Pancreas (tissue), 10 donors: ENCODE results near the gene C5orf63. TPM values are rescaled to one million over a fixed set of nuclear protein-coding genes. Genes with fewer than 3 reads are reported as not detected.
"Not testable (repeated sequence)": the region's sequence is repeated elsewhere in the genome, so short reads cannot be mapped to it uniquely, and the experiment has no call there.

Source experiments
- ATAC-seq, 4 donors: fragments of 200-7000 bp; cut with Tn5 transposase; one replicate each; pipeline versions ENCODE4 v1.8.0 to v1.9.1; 2020; ENCODE audit warnings: mild to moderate bottlenecking in 4 of 4, moderate library complexity in 4 of 4
- DNase-seq, 6 donors: peaks; one replicate each; pipeline ENCODE4 v3.0.0-alpha.2; 2020
- FAIRE-seq: peaks from 2 replicates; lab custom pipeline; 2012; peaks lifted over from hg19 to GRCh38; lab: Jason Lieb, UNC
- H3K27ac ChIP-seq, 4 donors: fragments of 200-600 bp; sonication (generic); 1 replicate in 3 of 4; 2 replicates in 1 of 4; pipeline versions ENCODE4 v1.5.0 to v1.8.0; 2020
- H3K27me3 ChIP-seq, 4 donors: fragments of 200-600 bp; one replicate each; pipeline ENCODE4 v1.8.0; 2021
- H3K36me3 ChIP-seq, 3 donors: fragments of 200-600 bp; sonication (generic) in 1 of 3; one replicate each; pipeline versions ENCODE4 v1.5.0 to v1.8.0; 2020 to 2021
- H3K4me1 ChIP-seq, 3 donors: fragments of 200-600 bp; one replicate each; pipeline ENCODE4 v1.8.0; 2021
- H3K4me3 ChIP-seq, 4 donors: fragments of 200-600 bp; sonication (generic) in 2 of 4; one replicate each; pipeline versions ENCODE4 v1.5.0 to v1.8.0; 2020 to 2021
- H3K9me3 ChIP-seq, 4 donors: fragments of 200-600 bp; one replicate each; pipeline ENCODE4 v1.8.0; 2021
- CTCF ChIP-seq, 4 donors: fragments of 200-600 bp; sonication (generic) in 3 of 4; IDR thresholded peaks; one replicate each; pipeline versions ENCODE4 v1.5.0 to v1.8.0; 2021; ENCODE audit warnings: antibody characterized with exemption in 4 of 4
- WGBS, 2 donors: extraction: QIAGEN DNeasy Blood & Tissue Kit; methylation state at CpG; one replicate each; pipeline ENCODE4 v1.1.7; 2013; 5-methylcytosine and 5-hydroxymethylcytosine counted together
- intact Hi-C, 3 donors: fragments of 100-400 bp; cut with DNase I; formaldehyde crosslinking; loops; one replicate each; pipeline versions ENCODE4 v1.11.1 to v1.14.2; 2022
- polyA plus RNA-seq, 2 donors: library from polyadenylated mRNA; stranded (reverse); fragments of 200-250 nt; gene quantifications; one replicate each; pipeline ENCODE4 v1.2.3, GENCODE V29; 2013
- total RNA-seq, 6 donors: library from RNA; stranded (reverse); fragmentation: NEBNext Ultra II Directional in 4 of 6; extraction: Animal tissue kit (Norgen Biotek cat#: 25700) in 4 of 6; gene quantifications; one replicate each; pipeline versions ENCODE4 v1.2.1 to v1.2.4, GENCODE V29; 2021 to 2023
- donor health status: healthy with polysubstance abuse.
- donor health status: DM: no; HTN: no; CAD: no; lungs with moderate emphysema.
- donor health status: DM: no; HTN: no; CAD: no.
- donor health status: control.
- donor health status: control.
- donor health status: Bipolar disorder and iron deficiency.
- donor health status: DM: yes; HTN: yes; CAD: no.
- donor health status: DM: no; HTN: no; CAD: no.
- donor health status: DM: no; HTN: no; CAD: no.
- donor health status: DM: yes; HTN: yes; CAD: no.

C5orf63 gene
- total and polyA plus RNA-seq, 8 donors, result 1.6 to 8.8 (median 3.5) TPM

DNA sequence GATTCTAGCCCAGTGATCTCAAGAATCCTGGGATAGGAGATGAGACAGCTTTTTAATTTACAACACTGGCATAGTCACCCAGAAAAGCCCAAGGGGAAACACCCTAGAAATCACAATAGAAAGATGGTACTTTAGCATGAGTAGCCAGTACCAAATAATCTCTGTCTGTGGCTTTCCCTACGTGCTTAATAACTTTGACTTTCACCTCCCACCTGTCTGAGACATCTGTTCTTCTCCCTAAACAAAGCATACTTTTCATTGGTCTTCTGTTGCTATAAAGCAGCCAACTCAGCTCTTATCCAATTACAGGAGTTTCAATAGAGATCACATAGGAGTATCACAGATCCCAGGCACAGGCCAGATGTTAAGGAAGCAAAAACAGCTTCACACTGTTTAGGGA, 53.4 kb downstream of the C5orf63 start:
- Histone ChIP-seq H3K4me1 (no peaks in the 10 kb centered on the region), H3K27ac (no peak overlapping the region), H3K27me3 (no peaks in the 10 kb centered on the region), H3K4me3 (no peak overlapping the region), H3K9me3 (no peaks in the 10 kb centered on the region), H3K36me3 (no peaks in the 10 kb centered on the region)
- whole genome bisulfite sequencing, 2 donors, result 63 to 76% methylated on average over 1 of the region's 1 CpG
- no peak for DNase-seq
- intact Hi-C loops, result no loop called here
- ATAC-seq, result no peak
- FAIRE-seq, result no peak
- TF ChIP-seq CTCF (IDR thresholded peaks at IDR 0.05), result no peak

DNA sequence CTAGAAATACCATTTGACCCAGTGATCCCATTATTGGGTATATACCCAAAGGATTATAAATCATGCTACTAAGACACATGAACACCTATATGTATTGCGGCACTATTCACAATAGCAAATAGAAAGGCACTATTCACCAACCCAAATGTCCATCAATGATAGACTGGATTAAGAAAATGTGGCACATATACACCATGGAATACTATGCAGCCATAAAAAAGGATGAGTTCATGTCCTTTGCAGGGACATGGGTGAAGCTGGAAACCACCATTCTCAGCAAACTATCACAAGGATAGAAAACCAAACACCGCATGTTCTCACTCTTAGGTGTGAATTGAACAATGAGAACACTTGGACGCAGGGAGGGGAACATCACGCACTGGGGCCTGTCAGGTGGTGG, 56.6 kb downstream of the C5orf63 start:
- H3K4me1 ChIP-seq, FAIRE-seq, H3K9me3 ChIP-seq, H3K4me3 ChIP-seq, H3K27me3 ChIP-seq, H3K36me3 ChIP-seq, H3K27ac ChIP-seq, intact Hi-C loops, ATAC-seq, DNase-seq: not testable (repeated sequence)
- 95 to 97% methylated on average over 4 of the region's 4 CpGs for WGBS, 2 donors

DNA sequence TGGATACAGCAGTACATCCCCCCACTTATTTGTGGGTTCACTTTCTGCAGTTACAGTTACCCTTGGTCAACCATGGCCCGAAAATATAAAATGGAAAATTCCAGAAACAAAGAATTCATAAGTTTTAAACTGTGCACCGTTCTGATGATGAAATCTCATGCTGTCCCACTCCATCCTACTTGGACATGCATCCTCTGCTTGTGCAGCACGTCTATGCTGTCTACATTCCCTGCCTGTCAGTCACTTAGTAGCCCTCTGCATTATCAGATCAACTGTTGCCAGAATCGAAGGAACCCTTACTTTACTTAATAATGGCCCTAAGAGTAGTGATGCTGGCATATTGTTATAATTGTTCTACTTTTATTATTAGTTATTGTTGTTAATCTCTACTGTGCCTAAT, 57.6 kb downstream of the C5orf63 start:
- Histone ChIP-seq H3K36me3 (no peaks in the 10 kb centered on the region), H3K4me3 (no peak overlapping the region), H3K27me3 (no peaks in the 10 kb centered on the region), H3K9me3 (no peaks in the 10 kb centered on the region), H3K27ac (no peak overlapping the region), H3K4me1 (no peaks in the 10 kb centered on the region)
- TF ChIP-seq CTCF (IDR thresholded peaks at IDR 0.05), result no peak
- intact Hi-C loops, result no loop called here
- FAIRE-seq (no peak), ATAC-seq (no peak), DNase-seq (no peak)
- WGBS, 2 donors, result 53 to 66% methylated on average over 4 of the region's 4 CpGs

DNA sequence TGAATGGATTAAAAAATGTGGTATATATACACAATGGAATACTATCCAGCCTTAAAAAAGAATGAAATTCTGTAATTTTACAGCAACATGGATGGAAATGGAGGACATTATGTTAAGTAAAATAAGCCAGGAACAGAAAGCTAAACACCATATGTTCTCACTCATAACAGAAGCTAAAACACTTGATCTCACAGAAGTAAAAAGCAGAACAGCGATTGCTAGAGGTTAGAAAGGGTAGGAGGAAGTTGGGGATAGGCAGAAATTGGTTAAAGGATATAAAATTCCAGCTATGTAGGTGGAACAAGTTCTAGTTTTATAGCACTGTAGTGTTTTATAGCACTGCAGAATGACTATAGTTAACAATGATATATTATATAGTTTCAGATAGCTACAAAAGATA, 58.7 kb downstream of the C5orf63 start:
- FAIRE-seq, result peak; percentile 75
- H3K27me3 ChIP-seq, result no peaks in the 10 kb centered on the region
- intact Hi-C loops, result no loop called here
- H3K27ac ChIP-seq, result no peak overlapping the region
- DNase-seq, result no peak
- no peaks in the 10 kb centered on the region for H3K9me3 ChIP-seq
- no peak for TF ChIP-seq CTCF (IDR thresholded peaks at IDR 0.05)
- no peaks in the 10 kb centered on the region for H3K4me1 ChIP-seq
- ATAC-seq, result no peak
- 87 to 88% methylated on average over 1 of the region's 1 CpG for WGBS, 2 donors
- no peak overlapping the region for H3K4me3 ChIP-seq
- no peaks in the 10 kb centered on the region for H3K36me3 ChIP-seq

DNA sequence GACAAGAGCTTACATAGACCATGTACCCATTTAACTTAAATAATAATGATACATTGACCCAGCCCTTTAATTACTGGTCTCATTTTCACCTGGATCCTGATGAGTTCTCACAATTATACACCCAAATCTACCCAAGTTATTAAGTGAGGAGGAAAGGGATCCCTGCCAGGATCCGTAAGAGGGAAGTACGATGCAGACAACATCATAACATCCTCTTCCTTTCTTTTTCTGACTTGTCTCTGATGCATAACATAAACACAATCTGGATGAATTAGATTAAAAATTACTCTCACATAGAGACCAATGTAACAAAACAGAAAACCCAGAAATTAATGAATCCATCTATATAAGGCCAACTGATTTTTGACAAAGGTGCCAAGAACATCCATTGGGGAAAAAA, 59.9 kb downstream of the C5orf63 start:
- FAIRE-seq, result no peak
- Histone ChIP-seq H3K9me3 (no peaks in the 10 kb centered on the region), H3K27ac (no peak overlapping the region), H3K4me1 (no peaks in the 10 kb centered on the region), H3K27me3 (no peaks in the 10 kb centered on the region), H3K4me3 (no peak overlapping the region), H3K36me3 (no peaks in the 10 kb centered on the region)
- intact Hi-C loops, result no loop called here
- no peak for TF ChIP-seq CTCF (IDR thresholded peaks at IDR 0.05)
- 83 to 87% methylated on average over 2 of the region's 2 CpGs for WGBS, 2 donors
- ATAC-seq, result no peak
- no peak for DNase-seq

DNA sequence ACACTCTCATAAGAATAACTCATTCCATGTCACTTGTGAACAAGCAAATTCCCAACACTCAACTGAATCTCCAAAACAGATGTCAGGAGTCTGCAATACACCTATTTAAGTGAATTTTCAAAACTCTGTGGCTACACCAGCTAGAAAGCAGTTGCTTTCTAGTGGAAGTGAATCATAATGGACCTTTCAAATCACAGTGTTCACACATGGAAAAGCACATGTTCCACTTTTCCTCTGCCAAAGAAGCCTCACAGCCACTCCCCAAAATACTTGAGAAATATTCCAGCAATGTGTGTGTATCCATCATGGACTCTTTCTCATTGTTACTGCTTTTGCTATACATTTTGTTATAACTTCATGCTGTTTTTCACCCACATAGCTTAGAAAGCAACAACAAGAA, 60.4 kb downstream of the C5orf63 start:
- H3K36me3 ChIP-seq, result no peaks in the 10 kb centered on the region
- no peaks in the 10 kb centered on the region for H3K4me1 ChIP-seq
- no peak for DNase-seq
- H3K4me3 ChIP-seq, result no peak overlapping the region
- H3K9me3 ChIP-seq, result no peaks in the 10 kb centered on the region
- H3K27ac ChIP-seq, result no peak overlapping the region
- ATAC-seq, result no peak
- FAIRE-seq, result no peak
- TF ChIP-seq CTCF (IDR thresholded peaks at IDR 0.05), result no peak
- no peaks in the 10 kb centered on the region for H3K27me3 ChIP-seq
- intact Hi-C loops, result no loop called here
